Measurements from ENCODE around the gene TNFRSF14.

GRCh38 chr1:2604844-2605508 is 48.8 kb downstream of the TNFRSF14 start:
- TF ChIP-seq CTCF (IDR thresholded peaks at IDR 0.05) (no peak), POLR2AphosphoS5 (IDR thresholded peaks at IDR 0.05) (no peak), POLR2A (IDR thresholded peaks at IDR 0.05) (no peak)

Measured in breast epithelium (tissue), 3 donors.